Glutamatergic neuron (in vitro differentiated cells): Measurements from ENCODE around the gene HLA-DMA. TPM values are rescaled to one million over a fixed set of nuclear protein-coding genes. Genes with fewer than 3 reads are reported as not detected.

Experiments used
- DNase-seq: peaks from one replicate; pipeline ENCODE4 v3.0.0; 2022
- H3K27ac Mint-ChIP-seq: one replicate; pipeline ENCODE4 v1.8.0; 2020; ENCODE audit warnings: mild to moderate bottlenecking, mixed read lengths, inconsistent platforms; ENCODE audit not compliant: unreplicated experiment
- H3K27me3 Mint-ChIP-seq: one replicate; pipeline ENCODE4 v1.8.0; 2020; ENCODE audit warnings: mild to moderate bottlenecking, moderate library complexity, mixed read lengths, inconsistent platforms; ENCODE audit not compliant: unreplicated experiment
- H3K36me3 Mint-ChIP-seq: one replicate; pipeline ENCODE4 v1.8.0; 2020; ENCODE audit warnings: mild to moderate bottlenecking, mixed read lengths, inconsistent platforms; ENCODE audit not compliant: unreplicated experiment
- H3K4me1 Mint-ChIP-seq: one replicate; pipeline ENCODE4 v1.8.0; 2020; ENCODE audit warnings: mild to moderate bottlenecking, low read depth, mixed read lengths, inconsistent platforms; ENCODE audit not compliant: unreplicated experiment
- H3K4me3 Mint-ChIP-seq: one replicate; pipeline ENCODE4 v1.8.0; 2020; ENCODE audit warnings: mild to moderate bottlenecking, mixed read lengths, inconsistent platforms; ENCODE audit not compliant: unreplicated experiment
- H3K9me3 Mint-ChIP-seq: one replicate; pipeline ENCODE4 v1.8.0; 2020; ENCODE audit warnings: mild to moderate bottlenecking, moderate library complexity, mixed read lengths, inconsistent platforms; ENCODE audit not compliant: unreplicated experiment
- CTCF ChIP-seq: fragments of 200-600 bp; sonication (generic); IDR thresholded peaks from one replicate; pipeline ENCODE4 v1.5.0; 2021; ENCODE audit not compliant: partially characterized antibody, unreplicated experiment
- total RNA-seq: library from RNA; stranded (reverse); fragmentation: NEBNext Ultra II Directional; extraction: Animal tissue kit (Norgen Biotek cat#: 25700); gene quantifications from one replicate; pipeline ENCODE4 v1.2.1, GENCODE V29; 2021; ENCODE audit not compliant: unreplicated experiment

Gene HLA-DMA
- total RNA-seq, 1 donor from 2014 or later: 0.76 TPM

DNA sequence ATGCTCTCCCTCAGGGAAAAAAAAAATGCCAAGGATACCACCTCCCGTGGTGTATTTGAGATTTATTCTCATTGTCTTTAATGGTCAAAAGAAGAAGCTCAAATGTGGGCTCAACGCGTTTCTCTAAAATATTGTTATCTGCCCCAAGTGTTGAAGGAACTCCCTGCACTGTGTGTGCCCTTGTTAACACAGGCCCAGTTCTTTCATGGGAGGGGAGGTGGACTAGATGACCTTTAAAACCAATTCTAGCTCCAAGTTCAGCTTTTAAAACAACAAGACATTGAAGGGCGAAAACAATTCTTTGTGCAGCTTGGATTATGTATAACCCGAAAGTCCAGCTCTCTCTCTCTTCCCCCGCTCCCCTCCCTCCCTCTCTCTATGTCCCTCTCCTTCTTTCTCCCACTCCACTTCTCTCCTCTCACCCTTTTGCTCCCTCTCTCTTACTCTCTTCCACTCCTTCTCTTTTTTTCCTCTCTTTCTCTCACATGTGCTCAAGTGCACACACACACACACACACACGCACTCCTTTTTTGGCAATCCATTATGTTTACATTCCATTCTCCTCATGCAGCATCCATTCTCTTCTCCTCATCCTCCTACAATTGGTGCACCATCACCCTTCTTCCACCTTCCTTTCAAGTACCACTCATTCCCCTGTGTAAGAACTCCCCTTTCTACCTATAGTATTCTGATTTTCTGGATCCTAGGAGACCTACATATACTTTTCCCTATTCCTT is 20.6 kb downstream of the HLA-DMA start:
- Mint-ChIP-seq H3K4me1 (peaks cover 5% of the 10 kb centered on the region), H3K27ac (no peak overlapping the region), H3K36me3 (no peaks in the 10 kb centered on the region), H3K9me3 (peaks cover 5% of the 10 kb centered on the region), H3K27me3 (peaks cover 3% of the 10 kb centered on the region), H3K4me3 (no peak overlapping the region)
- no peak for DNase-seq
- TF ChIP-seq CTCF: no peak

- no peak for TF ChIP-seq CTCF
- Mint-ChIP-seq H3K27ac (no peak overlapping the region), H3K9me3 (peaks cover 2% of the 10 kb centered on the region), H3K36me3 (no peaks in the 10 kb centered on the region), H3K4me3 (no peak overlapping the region), H3K27me3 (peaks cover 1% of the 10 kb centered on the region), H3K4me1 (no peaks in the 10 kb centered on the region)
- no peak for DNase-seq
Measured at GRCh38 chr6:32931211-32931610, 21.7 kb downstream of the HLA-DMA start.

- no peak for TF ChIP-seq CTCF
- DNase-seq: no peak
- Mint-ChIP-seq H3K27ac (no peak overlapping the region), H3K27me3 (peaks cover 2% of the 10 kb centered on the region), H3K4me1 (no peaks in the 10 kb centered on the region), H3K36me3 (no peaks in the 10 kb centered on the region), H3K9me3 (no peaks in the 10 kb centered on the region), H3K4me3 (no peak overlapping the region)
Measured at GRCh38 chr6:32922083-32922482, 30.8 kb downstream of the HLA-DMA start.

DNA sequence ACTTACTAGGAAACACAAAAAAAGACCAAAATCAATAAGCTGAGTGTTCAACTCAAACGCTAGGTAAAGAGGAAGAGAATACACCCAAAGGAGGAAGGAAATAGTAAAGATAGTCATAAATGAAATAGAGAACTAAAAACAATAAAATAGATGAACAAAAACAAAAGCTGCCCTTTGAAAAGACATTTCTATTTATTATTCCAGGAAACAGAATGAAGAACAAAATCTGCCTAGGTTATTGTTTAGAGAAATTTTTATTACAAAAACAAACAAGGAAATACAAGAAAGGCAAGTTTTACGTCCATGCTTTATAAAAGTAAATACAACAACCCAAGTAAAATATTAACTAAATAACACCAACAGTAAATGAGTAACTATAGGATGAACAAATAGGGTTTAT is 32.2 kb downstream of the HLA-DMA start:
- H3K27ac Mint-ChIP-seq: no peak overlapping the region
- H3K27me3 Mint-ChIP-seq: peaks cover 2% of the 10 kb centered on the region
- H3K36me3 Mint-ChIP-seq: no peaks in the 10 kb centered on the region
- H3K4me3 Mint-ChIP-seq: no peak overlapping the region
- DNase-seq: no peak
- no peak for TF ChIP-seq CTCF
- no peaks in the 10 kb centered on the region for H3K9me3 Mint-ChIP-seq
- H3K4me1 Mint-ChIP-seq: no peaks in the 10 kb centered on the region

DNA sequence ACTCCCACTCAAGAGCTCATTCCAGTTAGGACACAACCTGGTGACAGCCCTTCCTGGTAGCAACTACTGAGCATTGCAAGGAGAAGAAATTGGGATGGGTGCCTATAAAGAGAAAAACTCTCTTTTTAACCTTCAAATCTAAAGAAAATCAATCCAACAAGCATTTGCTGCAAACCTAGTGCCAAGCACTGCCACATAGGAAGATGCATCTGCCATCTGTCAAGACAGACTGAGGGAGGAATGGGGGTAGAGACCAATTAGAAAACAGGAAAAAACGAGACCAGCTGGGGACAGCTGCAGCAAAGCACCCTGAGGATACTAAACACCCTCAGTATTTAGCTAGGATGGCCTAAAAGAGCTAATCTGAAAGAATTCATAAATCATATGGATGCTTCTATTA is 39.9 kb downstream of the HLA-DMA start:
- peak overlapping the region; percentile 60 for H3K4me3 Mint-ChIP-seq
- no peaks in the 10 kb centered on the region for H3K36me3 Mint-ChIP-seq
- no peak for DNase-seq
- peaks cover 6% of the 10 kb centered on the region for H3K27me3 Mint-ChIP-seq
- H3K27ac Mint-ChIP-seq: peak overlapping the region; percentile 82
- H3K4me1 Mint-ChIP-seq: peaks cover 14% of the 10 kb centered on the region
- H3K9me3 Mint-ChIP-seq: peaks cover 9% of the 10 kb centered on the region
- no peak for TF ChIP-seq CTCF
